SK-N-SH (cell line): ENCODE results near the gene ISCA2.
"Not testable (repeated sequence)": the region's sequence is repeated elsewhere in the genome, so short reads cannot be mapped to it uniquely, and the experiment has no call there.

Source experiments
- ELF1 ChIP-seq: IDR thresholded peaks from 2 replicates; pipeline ENCODE4 v1.4.0; 2012
- EP300 ChIP-seq, 2 experiments: IDR thresholded peaks; 2 replicates each; pipeline versions ENCODE4 v1.4.0 to v1.6.1; 2012; ENCODE audit warnings: borderline replicate concordance in 1 of 2, low read depth in 1 of 2, low read length in 1 of 2
- EZH2phosphoT487 ChIP-seq: fragments of 200-600 bp; sonication (generic); IDR thresholded peaks from 2 replicates; pipeline ENCODE4 v1.6.1; 2017; ENCODE audit warnings: low read depth, mixed run types, mild to moderate bottlenecking, antibody characterized with exemption, moderate library complexity, borderline replicate concordance
- NFIC ChIP-seq: IDR thresholded peaks from 2 replicates; pipeline ENCODE4 v1.4.0; 2012; ENCODE audit warnings: borderline replicate concordance
- RFX5 ChIP-seq: IDR thresholded peaks from 2 replicates; pipeline ENCODE4 v1.6.1; 2012; ENCODE audit warnings: mild to moderate bottlenecking, improper control_type of control experiment, low read length
- SMC3 ChIP-seq: IDR thresholded peaks from 2 replicates; pipeline ENCODE4 v1.6.1; 2012; ENCODE audit warnings: low read depth, low read length, improper control_type of control experiment
- TAF1 ChIP-seq: IDR thresholded peaks from 2 replicates; pipeline ENCODE4 v1.6.1; 2012; ENCODE audit warnings: low read depth, mild to moderate bottlenecking, low read length, moderate library complexity, borderline replicate concordance
- USF1 ChIP-seq: IDR thresholded peaks from 2 replicates; pipeline ENCODE4 v1.4.0; 2012; ENCODE audit warnings: low read depth, borderline replicate concordance
- YY1 ChIP-seq: IDR thresholded peaks from 2 replicates; pipeline ENCODE4 v1.4.0; 2012; ENCODE audit warnings: low read depth, mild to moderate bottlenecking
- TF ChIP-seq, protein P1 (sequence below): fragments of 200-600 bp; sonication (generic); IDR thresholded peaks from 2 replicates; pipeline ENCODE4 v1.6.1; 2017; ENCODE audit warnings: antibody characterized with exemption, mild to moderate bottlenecking, moderate library complexity

DNA sequence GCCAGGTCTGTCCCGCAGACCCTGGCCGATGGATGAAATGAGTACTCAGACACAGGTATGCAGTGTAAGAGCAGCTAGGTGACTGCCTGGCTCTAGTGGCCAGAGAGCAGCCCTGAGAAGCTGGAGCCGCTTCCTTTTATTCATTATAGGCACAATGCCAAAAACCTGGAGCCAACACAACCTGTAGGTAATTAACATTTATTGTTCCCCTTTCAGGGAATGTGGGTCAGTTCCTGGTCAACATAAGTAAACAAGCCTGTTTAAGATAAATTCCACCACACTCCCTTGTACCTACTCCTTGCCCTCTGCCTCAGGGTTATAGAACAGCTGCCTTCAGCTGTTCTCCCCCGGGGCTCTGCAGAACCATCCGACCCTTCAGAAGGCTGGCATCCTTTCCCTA lies 39.2 kb upstream of the ISCA2 start:
- TF ChIP-seq TAF1; NFIC; RFX5; YY1; EZH2phosphoT487; USF1; SMC3; EP300 (IDR thresholded peaks at IDR 0.05; ENCODE audit: borderline replicate concordance in 1 of 2, low read depth in 1 of 2, low read length in 1 of 2); ELF1: not testable (repeated sequence)
- TF ChIP-seq, protein P1, sequence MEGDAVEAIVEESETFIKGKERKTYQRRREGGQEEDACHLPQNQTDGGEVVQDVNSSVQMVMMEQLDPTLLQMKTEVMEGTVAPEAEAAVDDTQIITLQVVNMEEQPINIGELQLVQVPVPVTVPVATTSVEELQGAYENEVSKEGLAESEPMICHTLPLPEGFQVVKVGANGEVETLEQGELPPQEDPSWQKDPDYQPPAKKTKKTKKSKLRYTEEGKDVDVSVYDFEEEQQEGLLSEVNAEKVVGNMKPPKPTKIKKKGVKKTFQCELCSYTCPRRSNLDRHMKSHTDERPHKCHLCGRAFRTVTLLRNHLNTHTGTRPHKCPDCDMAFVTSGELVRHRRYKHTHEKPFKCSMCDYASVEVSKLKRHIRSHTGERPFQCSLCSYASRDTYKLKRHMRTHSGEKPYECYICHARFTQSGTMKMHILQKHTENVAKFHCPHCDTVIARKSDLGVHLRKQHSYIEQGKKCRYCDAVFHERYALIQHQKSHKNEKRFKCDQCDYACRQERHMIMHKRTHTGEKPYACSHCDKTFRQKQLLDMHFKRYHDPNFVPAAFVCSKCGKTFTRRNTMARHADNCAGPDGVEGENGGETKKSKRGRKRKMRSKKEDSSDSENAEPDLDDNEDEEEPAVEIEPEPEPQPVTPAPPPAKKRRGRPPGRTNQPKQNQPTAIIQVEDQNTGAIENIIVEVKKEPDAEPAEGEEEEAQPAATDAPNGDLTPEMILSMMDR, result not testable (repeated sequence)
